Esophagus muscularis mucosa (tissue), 4 donors: ENCODE data around the gene ASAP2.

Source experiments
- EP300 ChIP-seq: sonication (generic); formaldehyde crosslinking; IDR thresholded peaks from one replicate; pipeline ENCODE4 v1.6.1; 2017; ENCODE audit warnings: antibody characterized with exemption
- POLR2A ChIP-seq: fragments of 450-650 bp; IDR thresholded peaks from one replicate; pipeline ENCODE4 v1.6.1; 2017; ENCODE audit warnings: antibody characterized with exemption, moderate library complexity, mild to moderate bottlenecking, low read depth
- TF ChIP-seq, protein P1 (sequence below), 3 experiments: fragments of 200-600 bp in 2 of 3; fragments of 450-650 bp in 1 of 3; sonication (generic) in 2 of 3; IDR thresholded peaks; one replicate each; pipeline ENCODE4 v1.5.1; 2017 to 2019; ENCODE audit warnings: antibody characterized with exemption in 3 of 3, mild to moderate bottlenecking in 2 of 3, moderate library complexity in 1 of 3

DNA sequence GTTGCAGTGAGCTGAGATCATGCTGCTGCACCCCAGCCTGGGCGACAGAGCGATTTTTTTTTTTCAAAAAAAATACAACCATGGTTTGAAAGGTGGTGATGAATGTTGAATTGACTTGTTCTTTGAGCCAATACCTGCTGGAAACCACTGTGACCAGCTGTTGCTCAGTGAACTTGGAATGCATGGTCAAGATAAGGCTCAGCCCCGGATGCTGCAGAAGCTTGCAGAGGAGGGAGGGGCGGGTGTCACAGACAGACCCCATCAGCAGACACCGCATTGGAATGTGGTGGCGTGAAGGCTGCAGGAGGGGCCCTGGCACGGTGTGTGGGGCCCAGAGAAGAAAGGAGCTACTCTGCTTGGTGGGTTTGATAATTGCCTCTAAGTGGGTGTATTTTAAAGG is 125.1 kb downstream of the ASAP2 start:
- TF ChIP-seq EP300 (no peak), POLR2A (no peak)
- TF ChIP-seq, protein P1, sequence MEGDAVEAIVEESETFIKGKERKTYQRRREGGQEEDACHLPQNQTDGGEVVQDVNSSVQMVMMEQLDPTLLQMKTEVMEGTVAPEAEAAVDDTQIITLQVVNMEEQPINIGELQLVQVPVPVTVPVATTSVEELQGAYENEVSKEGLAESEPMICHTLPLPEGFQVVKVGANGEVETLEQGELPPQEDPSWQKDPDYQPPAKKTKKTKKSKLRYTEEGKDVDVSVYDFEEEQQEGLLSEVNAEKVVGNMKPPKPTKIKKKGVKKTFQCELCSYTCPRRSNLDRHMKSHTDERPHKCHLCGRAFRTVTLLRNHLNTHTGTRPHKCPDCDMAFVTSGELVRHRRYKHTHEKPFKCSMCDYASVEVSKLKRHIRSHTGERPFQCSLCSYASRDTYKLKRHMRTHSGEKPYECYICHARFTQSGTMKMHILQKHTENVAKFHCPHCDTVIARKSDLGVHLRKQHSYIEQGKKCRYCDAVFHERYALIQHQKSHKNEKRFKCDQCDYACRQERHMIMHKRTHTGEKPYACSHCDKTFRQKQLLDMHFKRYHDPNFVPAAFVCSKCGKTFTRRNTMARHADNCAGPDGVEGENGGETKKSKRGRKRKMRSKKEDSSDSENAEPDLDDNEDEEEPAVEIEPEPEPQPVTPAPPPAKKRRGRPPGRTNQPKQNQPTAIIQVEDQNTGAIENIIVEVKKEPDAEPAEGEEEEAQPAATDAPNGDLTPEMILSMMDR (IDR thresholded peaks at IDR 0.05), result no peak
